Prostate gland (tissue), 2 donors: Measurements from ENCODE around the gene NR2F1. TPM values are rescaled to one million over a fixed set of nuclear protein-coding genes. Genes with fewer than 3 reads are reported as not detected.

Experiments used
- DNase-seq: peaks from one replicate; pipeline ENCODE4 v3.0.0-alpha.2; 2019; ENCODE audit warnings: low spot score
- H3K27ac ChIP-seq, 2 donors: fragments of 200-600 bp; sonication (generic); 2 replicates each; pipeline ENCODE4 v1.5.1; 2017 to 2019
- H3K27me3 ChIP-seq: fragments of 200-600 bp; sonication (generic); replicated peaks from 2 replicates; pipeline ENCODE4 v1.5.1; 2019; ENCODE audit not compliant: insufficient read depth
- H3K36me3 ChIP-seq, 2 donors: fragments of 200-600 bp; sonication (generic); 1 replicate in 1 of 2; 2 replicates in 1 of 2; pipeline versions ENCODE4 v1.5.1 to v1.8.1; 2017 to 2019
- H3K4me1 ChIP-seq: fragments of 200-600 bp; sonication (generic); replicated peaks from 2 replicates; pipeline ENCODE4 v1.5.1; 2019
- H3K4me3 ChIP-seq, 2 donors: fragments of 200-600 bp; sonication (generic); 2 replicates each; pipeline ENCODE4 v1.5.1; 2017 to 2019
- H3K9me3 ChIP-seq: fragments of 200-600 bp; sonication (generic); 2 replicates; pipeline ENCODE4 v1.5.1; 2017
- CTCF ChIP-seq, 4 experiments: fragments of 200-600 bp in 2 of 4; fragments of 450-650 bp in 2 of 4; sonication (generic) in 2 of 4; IDR thresholded peaks; 1 replicate in 3 of 4; 2 replicates in 1 of 4; pipeline ENCODE4 v1.5.1; 2016 to 2019; ENCODE audit warnings: antibody characterized with exemption in 4 of 4, mild to moderate bottlenecking in 2 of 4, moderate library complexity in 2 of 4
- POLR2A ChIP-seq: fragments of 450-650 bp; IDR thresholded peaks from one replicate; pipeline ENCODE4 v1.6.1; 2016; ENCODE audit warnings: antibody characterized with exemption, mild to moderate bottlenecking
- POLR2AphosphoS5 ChIP-seq: sonication (generic); formaldehyde crosslinking; IDR thresholded peaks from one replicate; pipeline ENCODE4 v1.6.1; 2017; ENCODE audit warnings: antibody characterized with exemption
- WGBS: methylation state at CpG from one replicate; pipeline ENCODE4 v1.1.5; 2018; 5-methylcytosine and 5-hydroxymethylcytosine counted together
- intact Hi-C: fragments of 100-400 bp; cut with DNase I; formaldehyde crosslinking; loops from one replicate; pipeline ENCODE4 v1.14.2; 2022
- total RNA-seq, 2 donors: library from RNA; depleted of rRNA; stranded (reverse); fragments of >200 nt; gene quantifications; one replicate each; pipeline ENCODE4 v1.1.0, GENCODE V29; 2016

The NR2F1 gene
- total RNA-seq, 2 donors from 2014 or later: 14.9 to 49.3 TPM

DNA sequence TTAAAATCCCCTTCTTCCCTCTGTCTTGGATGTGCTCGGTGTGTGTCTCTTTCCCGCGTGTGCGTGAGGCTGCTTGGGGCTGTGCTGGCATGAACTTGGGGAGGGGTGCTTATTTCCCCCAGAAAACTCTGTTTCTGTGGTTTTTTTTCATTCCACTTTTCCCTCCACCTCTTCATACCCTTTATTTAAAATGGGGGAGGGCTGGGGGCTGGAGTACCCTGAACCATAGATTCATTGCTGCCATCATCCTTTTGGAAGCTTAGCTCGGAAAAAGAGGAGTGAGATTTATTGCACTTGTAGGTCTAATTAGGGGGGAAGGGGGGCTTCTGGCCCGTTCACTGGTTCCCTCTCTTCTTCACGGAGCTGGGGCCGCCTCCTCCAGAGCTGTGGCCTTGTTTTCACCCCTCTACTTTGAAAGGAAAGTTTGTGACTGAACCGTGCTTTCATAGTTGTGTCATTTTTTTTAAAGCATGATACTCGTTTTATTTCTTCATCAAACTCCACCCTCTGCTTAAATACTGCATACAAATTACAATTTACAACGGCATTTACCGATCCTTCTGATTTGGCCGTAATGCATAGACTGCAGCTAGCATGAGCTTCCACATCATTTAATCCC lies 2.9 kb downstream of the NR2F1 start:
- DNase-seq: no peak
- Histone ChIP-seq H3K4me1 (no peaks in the 10 kb centered on the region), H3K27me3 (peaks cover 2% of the 10 kb centered on the region), H3K9me3 (no peaks in the 10 kb centered on the region), H3K4me3 (peak overlapping the region; percentile 56), H3K36me3 (no peaks in the 10 kb centered on the region), H3K27ac (peak overlapping the region; percentile 58 to 79)
- TF ChIP-seq POLR2A: no peak
- no peak for TF ChIP-seq CTCF (IDR thresholded peaks at IDR 0.05)
- TF ChIP-seq POLR2AphosphoS5: no peak
- intact Hi-C loops: no loop called here
- WGBS: 9% methylated on average over 13 of the region's 13 CpGs

DNA sequence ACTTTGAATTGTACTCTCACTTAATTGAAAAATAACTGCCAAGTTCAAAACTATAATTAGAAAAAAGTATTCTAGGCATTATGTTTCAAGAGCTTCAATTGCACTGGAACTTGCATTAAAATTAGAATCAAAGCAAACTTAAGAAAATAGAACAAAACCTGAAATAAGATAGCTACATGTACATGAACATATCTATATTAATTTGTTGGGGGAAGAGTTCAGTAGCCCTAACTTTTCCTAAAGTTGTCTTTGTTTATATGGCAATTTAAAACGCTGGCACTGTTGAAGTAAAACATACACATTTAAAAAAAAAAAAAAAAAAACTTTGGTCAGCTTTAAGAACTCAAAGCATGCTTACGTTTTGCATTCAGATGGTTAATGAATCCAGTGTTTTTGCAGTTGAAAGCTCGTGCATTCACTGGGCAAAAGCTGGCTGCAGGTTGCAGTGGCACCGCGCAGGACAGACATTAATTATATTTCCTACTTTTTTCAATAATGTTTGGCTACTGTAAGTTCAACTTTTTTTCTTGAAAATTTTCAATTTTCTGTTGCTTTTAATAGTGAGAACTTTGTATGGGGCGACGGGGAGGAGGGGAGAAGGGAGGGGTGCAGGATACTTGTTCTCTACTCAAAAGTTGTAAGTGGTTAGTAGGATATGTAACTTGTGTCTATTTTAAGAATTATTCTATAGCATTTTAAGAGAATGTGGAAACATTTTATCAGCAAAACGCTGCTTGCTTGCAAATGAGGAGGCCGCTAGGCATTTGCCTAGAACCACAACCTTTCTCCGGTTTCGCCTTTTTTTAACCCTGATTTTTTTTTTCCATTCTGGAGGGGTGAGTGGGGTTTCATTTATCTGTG lies 3.9 kb downstream of the NR2F1 start:
- peak overlapping the region; percentile 56 for H3K4me3 ChIP-seq
- no peaks in the 10 kb centered on the region for H3K9me3 ChIP-seq
- intact Hi-C loops: no loop called here
- TF ChIP-seq CTCF (IDR thresholded peaks at IDR 0.05) (no peak), POLR2AphosphoS5 (no peak), POLR2A (no peak)
- no peaks in the 10 kb centered on the region for H3K36me3 ChIP-seq
- DNase-seq: no peak
- 46% methylated on average over 11 of the region's 11 CpGs for WGBS
- no peaks in the 10 kb centered on the region for H3K4me1 ChIP-seq
- peak overlapping the region; percentile 56 for H3K27ac ChIP-seq
- H3K27me3 ChIP-seq: peaks cover 2% of the 10 kb centered on the region

DNA sequence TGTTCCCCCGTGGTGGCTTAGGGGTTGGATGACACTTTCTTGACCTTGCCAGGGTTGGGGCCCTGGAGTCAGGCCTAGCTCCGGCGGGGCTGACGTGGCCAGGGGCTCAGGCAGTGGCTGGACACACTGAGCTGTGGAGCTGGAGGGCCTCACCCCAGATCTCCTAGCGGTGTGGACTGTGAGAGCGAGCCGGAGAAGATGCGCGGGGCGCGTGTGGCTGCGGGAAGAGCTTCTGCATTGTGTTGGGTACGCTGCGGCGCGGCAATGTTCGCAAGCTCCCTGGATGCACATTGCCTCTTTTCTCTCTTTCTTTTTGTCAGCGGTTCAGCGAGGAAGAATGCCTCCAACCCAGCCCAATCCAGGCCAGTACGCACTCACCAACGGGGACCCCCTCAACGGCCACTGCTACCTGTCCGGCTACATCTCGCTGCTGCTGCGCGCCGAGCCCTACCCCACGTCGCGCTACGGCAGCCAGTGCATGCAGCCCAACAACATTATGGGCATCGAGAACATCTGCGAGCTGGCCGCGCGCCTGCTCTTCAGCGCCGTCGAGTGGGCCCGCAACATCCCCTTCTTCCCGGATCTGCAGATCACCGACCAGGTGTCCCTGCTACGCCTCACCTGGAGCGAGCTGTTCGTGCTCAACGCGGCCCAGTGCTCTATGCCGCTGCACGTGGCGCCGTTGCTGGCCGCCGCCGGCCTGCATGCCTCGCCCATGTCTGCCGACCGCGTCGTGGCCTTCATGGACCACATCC lies 4.8 kb downstream of the NR2F1 start:
- H3K4me3 ChIP-seq: peak overlapping the region; percentile 56
- no peak for DNase-seq
- H3K27me3 ChIP-seq: peaks cover 2% of the 10 kb centered on the region

More for the DNA sequence above, 4.8 kb downstream of the NR2F1 start:
- intact Hi-C loops: no loop called here
- Histone ChIP-seq H3K27ac (peak overlapping the region; percentile 56), H3K9me3 (no peaks in the 10 kb centered on the region), H3K4me1 (no peaks in the 10 kb centered on the region), H3K36me3 (no peaks in the 10 kb centered on the region)
- WGBS: 18% methylated on average over 44 of the region's 59 CpGs
- TF ChIP-seq CTCF (IDR thresholded peaks at IDR 0.05): no peak
- TF ChIP-seq POLR2A: no peak
- TF ChIP-seq POLR2AphosphoS5: no peak
